GM19035 (cell line): ENCODE data around the gene MGME1.

Experiments
- ATAC-seq: cut with Tn5 transposase; IDR thresholded peaks from one replicate; pipeline ENCODE4 v1.9.1; 2021; ENCODE audit not compliant: unreplicated experiment

MGME1 gene

GRCh38 chr20:17992224-17992637, 23.4 kb downstream of the MGME1 start:
- no peak for ATAC-seq

- no peak for ATAC-seq
These were observed 24.2 kb downstream of the MGME1 start for GRCh38 chr20:17992847-17993513.

GRCh38 chr20:17993546-17993945, 24.7 kb downstream of the MGME1 start:
- no peak for ATAC-seq

GRCh38 chr20:17995967-17996819, 27.4 kb downstream of the MGME1 start:
- ATAC-seq = no peak

GRCh38 chr20:17998446-17998845, 29.6 kb downstream of the MGME1 start:
- no peak for ATAC-seq

- ATAC-seq = no peak
These were observed 30.7 kb downstream of the MGME1 start for GRCh38 chr20:17999566-17999965.

GRCh38 chr20:18001131-18001921, 32.5 kb downstream of the MGME1 start:
- ATAC-seq = no peak

GRCh38 chr20:18003897-18004296, 35.1 kb downstream of the MGME1 start:
- ATAC-seq = peak; percentile 47

- ATAC-seq = no peak
These were observed 35.7 kb downstream of the MGME1 start for GRCh38 chr20:18004384-18005031.

GRCh38 chr20:18005170-18005989, 36.6 kb downstream of the MGME1 start:
- peak; percentile 86 for ATAC-seq

- ATAC-seq = no peak
These were observed 37.2 kb downstream of the MGME1 start for GRCh38 chr20:18005990-18006364.

GRCh38 chr20:18006684-18007083, 37.9 kb downstream of the MGME1 start:
- no peak for ATAC-seq

GRCh38 chr20:18007534-18008292, 38.9 kb downstream of the MGME1 start:
- no peak for ATAC-seq

GRCh38 chr20:18009116-18009515, 40.3 kb downstream of the MGME1 start:
- no peak for ATAC-seq

GRCh38 chr20:18011482-18011881, 42.7 kb downstream of the MGME1 start:
- ATAC-seq = no peak

- ATAC-seq = no peak
These were observed 43.3 kb downstream of the MGME1 start for GRCh38 chr20:18011951-18012645.

- no peak for ATAC-seq
These were observed 44.1 kb downstream of the MGME1 start for GRCh38 chr20:18012901-18013300.

- no peak for ATAC-seq
These were observed 45.6 kb downstream of the MGME1 start for GRCh38 chr20:18014411-18014810.

- ATAC-seq = no peak
These were observed 48.0 kb downstream of the MGME1 start for GRCh38 chr20:18016772-18017171.
